HuH-7.5 (cell line): ENCODE measurements around the gene HAP1.

Experiments used
- DNase-seq: peaks from one replicate; pipeline ENCODE4 v3.0.0; 2011; ENCODE audit warnings: low spot score

Gene HAP1

GRCh38 chr17:41762841-41763240 lies 28.4 kb upstream of the HAP1 start:
- DNase-seq: no peak

- DNase-seq: no peak
Measured at GRCh38 chr17:41762391-41762790, 27.9 kb upstream of the HAP1 start.

GRCh38 chr17:41760878-41761277 lies 26.4 kb upstream of the HAP1 start:
- no peak for DNase-seq

- no peak for DNase-seq
Measured at GRCh38 chr17:41758601-41759000, 24.2 kb upstream of the HAP1 start.

- DNase-seq: no peak
Measured at GRCh38 chr17:41754066-41754465, 19.6 kb upstream of the HAP1 start.

- no peak for DNase-seq
Measured at GRCh38 chr17:41751288-41751687, 16.8 kb upstream of the HAP1 start.

- no peak for DNase-seq
Measured at GRCh38 chr17:41750862-41751261, 16.4 kb upstream of the HAP1 start.

GRCh38 chr17:41748275-41748674 lies 13.8 kb upstream of the HAP1 start:
- DNase-seq: no peak

- no peak for DNase-seq
Measured at GRCh38 chr17:41741709-41742108, 7.3 kb upstream of the HAP1 start.

- DNase-seq: no peak
Measured at GRCh38 chr17:41740506-41740905, 6.1 kb upstream of the HAP1 start.

GRCh38 chr17:41739661-41740352 lies 5.4 kb upstream of the HAP1 start:
- no peak for DNase-seq

GRCh38 chr17:41738801-41739112 lies 4.3 kb upstream of the HAP1 start:
- DNase-seq: no peak

- DNase-seq: peak; percentile 94
Measured at GRCh38 chr17:41738077-41738800, 3.8 kb upstream of the HAP1 start.

GRCh38 chr17:41737680-41738023 lies 3.2 kb upstream of the HAP1 start:
- DNase-seq: no peak

GRCh38 chr17:41736983-41737679 lies 2.7 kb upstream of the HAP1 start:
- no peak for DNase-seq

GRCh38 chr17:41735744-41736143 lies 1.3 kb upstream of the HAP1 start:
- DNase-seq: no peak

GRCh38 chr17:41734949-41735313 lies 488 bp upstream of the HAP1 start:
- DNase-seq: no peak

GRCh38 chr17:41733348-41734138 lies 900 bp downstream of the HAP1 start:
- peak; percentile 31 for DNase-seq

GRCh38 chr17:41731836-41732235 lies 2.6 kb downstream of the HAP1 start:
- DNase-seq: no peak

- no peak for DNase-seq
Measured at GRCh38 chr17:41730479-41730878, 4.0 kb downstream of the HAP1 start.

GRCh38 chr17:41728056-41728455 lies 6.4 kb downstream of the HAP1 start:
- DNase-seq: no peak

- no peak for DNase-seq
Measured at GRCh38 chr17:41725134-41725533, 9.3 kb downstream of the HAP1 start.
